OCI-LY3 (cell line): ENCODE measurements around the gene MYH7.

ENCODE experiments used
- CTCF ChIP-seq: fragments of 200-600, 300-600 bp; sonication (generic); IDR thresholded peaks from 2 replicates; pipeline ENCODE4 v1.5.1; 2014; ENCODE audit warnings: antibody characterized with exemption, low read length, low read depth
- EZH2phosphoT487 ChIP-seq: fragments of 200-600 bp; shearing (Covaris generic); IDR thresholded peaks from 2 replicates; pipeline ENCODE4 v1.6.1; 2018; ENCODE audit warnings: antibody characterized with exemption, mixed run types, low read depth

- no peak for TF ChIP-seq CTCF
- TF ChIP-seq EZH2phosphoT487 = no peak
These were observed 27.2 kb downstream of the MYH7 start for GRCh38 chr14:23408307-23408630.
